ENCODE results near the gene FAS.

The FAS gene

GRCh38 chr10:88990384-88991160 lies at the start of gene FAS:
FAS (plus strand) TSS chr10:88990798; CDS start chr10:88990877, 79 bp downstream.
- DNase-seq, result no peak

GRCh38 chr10:88941026-88941425 lies 49.6 kb upstream of the FAS start:
- no peak for DNase-seq

GRCh38 chr10:88943778-88944177 lies 46.8 kb upstream of the FAS start:
- DNase-seq, result no peak

- DNase-seq, result no peak
Measured at GRCh38 chr10:88944813-88945212, 45.8 kb upstream of the FAS start.

- DNase-seq, result no peak
Measured at GRCh38 chr10:88946200-88946599, 44.4 kb upstream of the FAS start.

- DNase-seq, result no peak
Measured at GRCh38 chr10:88946965-88947590, 43.5 kb upstream of the FAS start.

- DNase-seq, result no peak
Measured at GRCh38 chr10:88949051-88949450, 41.5 kb upstream of the FAS start.

- DNase-seq, result no peak
Measured at GRCh38 chr10:88949912-88950837, 40.4 kb upstream of the FAS start.

GRCh38 chr10:88952647-88953111 lies 37.9 kb upstream of the FAS start, which contains the start of gene ACTA2:
ACTA2 (minus strand) TSS chr10:88952773; CDS start chr10:88948930, 3,843 bp downstream.
- no peak for DNase-seq

- DNase-seq, result no peak
Measured at GRCh38 chr10:88953662-88954061, 36.9 kb upstream of the FAS start.

GRCh38 chr10:88954458-88955083 lies 36.0 kb upstream of the FAS start:
- DNase-seq, result no peak

- no peak for DNase-seq
Measured at GRCh38 chr10:88957381-88957780, 33.2 kb upstream of the FAS start.

GRCh38 chr10:88958721-88959120 lies 31.9 kb upstream of the FAS start:
- DNase-seq, result no peak

- no peak for DNase-seq
Measured at GRCh38 chr10:88960802-88961201, 29.8 kb upstream of the FAS start.

- DNase-seq, result no peak
Measured at GRCh38 chr10:88961266-88961665, 29.3 kb upstream of the FAS start.

- DNase-seq, result no peak
Measured at GRCh38 chr10:88962336-88962735, 28.3 kb upstream of the FAS start.

GRCh38 chr10:88963318-88963717 lies 27.3 kb upstream of the FAS start:
- no peak for DNase-seq

GRCh38 chr10:88964360-88964759 lies 26.2 kb upstream of the FAS start:
- no peak for DNase-seq

GRCh38 chr10:88964869-88965415 lies 25.7 kb upstream of the FAS start:
- no peak for DNase-seq

- no peak for DNase-seq
Measured at GRCh38 chr10:88966797-88967196, 23.8 kb upstream of the FAS start.

- no peak for DNase-seq
Measured at GRCh38 chr10:88968391-88968790, 22.2 kb upstream of the FAS start.

Data from NCI-H2029 treated with DMSO at 0.1 percent for 48 hours (cell line).